Measurements from ENCODE around the gene EEFSEC. TPM values are rescaled to one million over a fixed set of nuclear protein-coding genes. Genes with fewer than 3 reads are reported as not detected.

Gene EEFSEC
- total and polyA plus RNA-seq, 2 of the 8 experiments (the other 6 are each of a cell fraction or from before 2014, with no cell fraction given): 13.1 to 19.8 TPM

DNA sequence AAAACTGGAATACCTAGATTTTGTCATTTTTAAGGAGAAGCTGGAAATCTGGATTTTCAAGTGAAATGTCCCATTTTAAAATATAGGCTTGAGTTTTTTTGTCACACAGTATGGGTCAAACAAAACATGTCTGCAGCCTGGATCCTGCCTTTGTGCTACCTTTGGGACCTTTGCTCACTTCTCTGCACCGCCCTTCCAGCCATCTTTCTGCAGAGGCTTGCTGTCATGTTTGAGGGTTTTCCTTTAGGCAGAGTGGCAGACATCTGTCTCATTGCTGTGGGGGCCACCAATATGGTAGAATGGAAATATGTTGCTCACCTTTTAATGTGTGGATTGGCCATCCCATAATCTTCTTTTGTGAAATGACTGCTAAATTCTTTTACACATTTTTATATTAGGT lies 136.3 kb downstream of the EEFSEC start:
- 92% methylated on average over 1 of the region's 1 CpG; no CpG with 5 or more reads in 1 of the 2 experiments for WGBS, 2 experiments (ENCODE audit: extremely low coverage in 1 of 2, insufficient coverage in 1 of 2, insufficient read length in 1 of 2, insufficient replicate concordance in 2 of 2, low coverage in 1 of 2, low lambda C conversion rate in 2 of 2, missing lambda C conversion rate in 1 of 2)
- DNase-seq (ENCODE audit: low read depth in 1 of 2, low spot score in 2 of 2): no peak

More for the DNA sequence above, 136.3 kb downstream of the EEFSEC start:
- H3K79me1 ChIP-seq (ENCODE audit: low read depth, low read length): no peaks in the 10 kb centered on the region
- H3K9ac ChIP-seq (replicated peaks in 1 of 4; ENCODE audit: extremely low read depth in 1 of 4, low read depth in 3 of 4, low read length in 3 of 4): no peak overlapping the region
- CTCF ChIA-PET (ENCODE audit: partially characterized antibody): interaction anchor here (0.8 to 1.4 kb wide), 4 partner anchors 12 to 44 kb away, joined by 3 to 4 read pairs (median 4); no protein-coding TSS in a partner anchor
- H3K79me2 ChIP-seq (ENCODE audit: control insufficient read depth in 1 of 2, insufficient read depth in 2 of 2, low read length in 2 of 2): no peaks in the 10 kb centered on the region
- H2BK120ac ChIP-seq (replicated peaks; ENCODE audit: low read depth, low read length): no peak overlapping the region
- H2BK5ac ChIP-seq (ENCODE audit: low read depth, low read length): no peak overlapping the region
- H3K4me3 ChIP-seq (ENCODE audit: extremely low read depth in 1 of 4, insufficient read depth in 2 of 4, low read depth in 3 of 4, low read length in 4 of 4): no peak overlapping the region
- no peak overlapping the region for H2BK20ac ChIP-seq (ENCODE audit: low read length)
- H3K4me1 ChIP-seq (replicated peaks in 1 of 4; ENCODE audit: control insufficient read depth in 3 of 4, insufficient read depth in 4 of 4, low read length in 3 of 4): peaks cover 0 to 9% (median 5%) of the 10 kb centered on the region in 4 experiments; a peak in 4 of 7 replicates
- no peak overlapping the region for H2BK12ac ChIP-seq (ENCODE audit: low read depth, low read length)
- TF ChIP-seq SIN3A (conservative IDR thresholded peaks at IDR 0.05 in 1 of 2, IDR thresholded peaks at IDR 0.05 in 1 of 2; ENCODE audit: low read depth in 1 of 2, low read length in 2 of 2): no peak
- TF ChIP-seq EP300 (IDR thresholded peaks at IDR 0.05; ENCODE audit: borderline replicate concordance in 1 of 2, low read depth in 2 of 2, low read length in 2 of 2): no peak
- no peak for TF ChIP-seq KDM5A (IDR thresholded peaks at IDR 0.05; ENCODE audit: low read length)
- TF ChIP-seq CBX5 (IDR thresholded peaks at IDR 0.05; ENCODE audit: low read depth, low read length): no peak
- no peak for TF ChIP-seq PHF8 (conservative IDR thresholded peaks at IDR 0.05; ENCODE audit: low read depth, low read length)
- TF ChIP-seq SAP30 (IDR thresholded peaks at IDR 0.05; ENCODE audit: insufficient read depth, insufficient replicate concordance, low read length): no peak
- no peak for TF ChIP-seq SP4 (IDR thresholded peaks at IDR 0.05; ENCODE audit: low read length)
- TF ChIP-seq POU5F1 (IDR thresholded peaks at IDR 0.05; ENCODE audit: low read depth, low read length): no peak
- TF ChIP-seq FOSL1 (IDR thresholded peaks at IDR 0.05; ENCODE audit: insufficient read depth, low read depth, low read length): no peak
- no peak for TF ChIP-seq CBX8 (IDR thresholded peaks at IDR 0.05; ENCODE audit: borderline replicate concordance, low read depth, low read length)
- no peaks in the 10 kb centered on the region; a peak in 1 of 8 replicates for H3K36me3 ChIP-seq (ENCODE audit: control insufficient read depth in 2 of 4, insufficient read depth in 4 of 4, low read length in 3 of 4)
- H3K23ac ChIP-seq (ENCODE audit: insufficient read length): no peak overlapping the region
- H3K14ac ChIP-seq (ENCODE audit: insufficient read length): no peak overlapping the region
- H3K4ac ChIP-seq (replicated peaks; ENCODE audit: insufficient read length, low read depth, low read length): no peak overlapping the region
- no peak overlapping the region for H2BK15ac ChIP-seq (ENCODE audit: low read length)
- H4K20me1 ChIP-seq (replicated peaks in 1 of 2; ENCODE audit: control insufficient read depth in 1 of 2, insufficient read depth in 2 of 2, low read length in 2 of 2): no peaks in the 10 kb centered on the region
- no peak overlapping the region for H2AFZ ChIP-seq (ENCODE audit: low read length)
- no peaks in the 10 kb centered on the region for H3K9me3 ChIP-seq (ENCODE audit: insufficient read depth in 2 of 2, low read depth in 1 of 2, low read length in 1 of 2)
- H3K27me3 ChIP-seq (replicated peaks in 1 of 4; ENCODE audit: control insufficient read depth in 3 of 4, extremely low read depth in 1 of 4, insufficient read depth in 3 of 4, low read length in 3 of 4): no peaks in the 10 kb centered on the region
- H3K18ac ChIP-seq (ENCODE audit: extremely low read depth, low read length): no peak overlapping the region
- H3K4me2 ChIP-seq (ENCODE audit: insufficient read depth in 1 of 2, low read depth in 2 of 2, low read length in 2 of 2): no peak overlapping the region
- no peak overlapping the region for H2AK5ac ChIP-seq (ENCODE audit: low read depth, low read length)
- no peak overlapping the region for H3K27ac ChIP-seq (ENCODE audit: low read depth, low read length)
- no peak overlapping the region for H4K8ac ChIP-seq (ENCODE audit: extremely low read depth, insufficient read depth, low read length)
- no peak for FAIRE-seq
- no peak overlapping the region for H4K91ac ChIP-seq (replicated peaks; ENCODE audit: insufficient read length, low read length)
- H3K23me2 ChIP-seq (ENCODE audit: low read depth, low read length): no peaks in the 10 kb centered on the region
- POLR2A ChIA-PET (ENCODE audit: partially characterized antibody): no interaction called here
- no peak overlapping the region for H3K56ac ChIP-seq (replicated peaks; ENCODE audit: insufficient read length, low read depth, low read length)
- H4K5ac ChIP-seq (ENCODE audit: insufficient read length, low read depth, low read length): no peak overlapping the region
